Measurements from ENCODE around the gene CHD5.

Gene CHD5

DNA sequence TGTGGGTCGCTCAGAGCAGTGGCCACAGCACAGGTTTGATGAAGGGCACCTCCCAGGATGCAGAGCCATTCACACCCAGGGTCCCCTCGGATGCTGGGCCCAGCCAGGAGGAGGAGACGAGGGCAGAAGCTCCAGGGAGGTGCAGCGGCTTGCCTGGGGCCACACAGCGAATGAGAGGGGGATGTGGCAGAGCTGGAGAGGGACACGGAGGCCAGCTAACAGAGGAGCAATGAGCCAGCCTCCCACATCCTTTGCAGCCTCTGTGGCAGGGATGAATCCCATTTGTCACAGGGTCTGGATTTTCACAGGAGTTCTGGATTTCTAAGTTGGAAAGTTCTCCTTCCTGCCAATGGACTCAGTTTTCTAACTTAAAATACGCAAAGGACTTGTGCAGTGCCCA is 35.9 kb downstream of the CHD5 start (continued):
- TF ChIP-seq ESRRG (CRISPR knock-in tag; IDR thresholded peaks at IDR 0.05) (no peak), ZNF8 (CRISPR knock-in tag; IDR thresholded peaks at IDR 0.05) (no peak), RARB (CRISPR knock-in tag; IDR thresholded peaks at IDR 0.05) (no peak), ZC3H10 (CRISPR knock-in tag; IDR thresholded peaks at IDR 0.05) (no peak)

DNA sequence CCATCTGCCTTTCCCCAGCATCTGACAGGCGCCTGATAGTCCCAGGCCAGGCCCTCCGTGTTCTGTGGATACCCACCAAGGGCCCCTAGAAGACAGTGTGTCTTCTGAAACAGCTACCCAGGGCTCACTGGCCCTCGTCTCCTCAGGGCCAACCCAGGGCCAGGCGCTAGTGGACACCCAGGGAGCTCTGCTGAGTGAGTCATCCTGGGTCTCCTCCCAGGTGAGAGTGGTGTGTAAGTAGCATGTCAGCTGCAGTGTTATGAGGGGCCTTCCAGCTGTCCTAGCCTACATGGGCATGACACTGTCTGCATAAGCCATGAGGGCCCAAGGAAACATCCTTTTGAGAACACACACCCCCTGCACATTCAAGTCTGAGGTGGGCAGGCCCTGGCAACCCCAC is 36.7 kb downstream of the CHD5 start:
- ATAC-seq, result no peak
- no peak for TF ChIP-seq RARB (CRISPR knock-in tag; IDR thresholded peaks at IDR 0.05)
- no peak for TF ChIP-seq TCF4 (CRISPR knock-in tag; IDR thresholded peaks at IDR 0.05; ENCODE audit: borderline replicate concordance)
- no peak for TF ChIP-seq BACH2 (CRISPR knock-in tag; IDR thresholded peaks at IDR 0.05; ENCODE audit: borderline replicate concordance)
- TF ChIP-seq, protein P1, sequence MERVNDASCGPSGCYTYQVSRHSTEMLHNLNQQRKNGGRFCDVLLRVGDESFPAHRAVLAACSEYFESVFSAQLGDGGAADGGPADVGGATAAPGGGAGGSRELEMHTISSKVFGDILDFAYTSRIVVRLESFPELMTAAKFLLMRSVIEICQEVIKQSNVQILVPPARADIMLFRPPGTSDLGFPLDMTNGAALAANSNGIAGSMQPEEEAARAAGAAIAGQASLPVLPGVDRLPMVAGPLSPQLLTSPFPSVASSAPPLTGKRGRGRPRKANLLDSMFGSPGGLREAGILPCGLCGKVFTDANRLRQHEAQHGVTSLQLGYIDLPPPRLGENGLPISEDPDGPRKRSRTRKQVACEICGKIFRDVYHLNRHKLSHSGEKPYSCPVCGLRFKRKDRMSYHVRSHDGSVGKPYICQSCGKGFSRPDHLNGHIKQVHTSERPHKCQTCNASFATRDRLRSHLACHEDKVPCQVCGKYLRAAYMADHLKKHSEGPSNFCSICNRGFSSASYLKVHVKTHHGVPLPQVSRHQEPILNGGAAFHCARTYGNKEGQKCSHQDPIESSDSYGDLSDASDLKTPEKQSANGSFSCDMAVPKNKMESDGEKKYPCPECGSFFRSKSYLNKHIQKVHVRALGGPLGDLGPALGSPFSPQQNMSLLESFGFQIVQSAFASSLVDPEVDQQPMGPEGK (CRISPR knock-in tag; IDR thresholded peaks at IDR 0.05; ENCODE audit: borderline replicate concordance), result no peak
- no peak for TF ChIP-seq ZNF565 (CRISPR knock-in tag; conservative IDR thresholded peaks at IDR 0.05; ENCODE audit: low read depth)
- TF ChIP-seq SNAI2 (CRISPR knock-in tag; IDR thresholded peaks at IDR 0.05), result no peak

DNA sequence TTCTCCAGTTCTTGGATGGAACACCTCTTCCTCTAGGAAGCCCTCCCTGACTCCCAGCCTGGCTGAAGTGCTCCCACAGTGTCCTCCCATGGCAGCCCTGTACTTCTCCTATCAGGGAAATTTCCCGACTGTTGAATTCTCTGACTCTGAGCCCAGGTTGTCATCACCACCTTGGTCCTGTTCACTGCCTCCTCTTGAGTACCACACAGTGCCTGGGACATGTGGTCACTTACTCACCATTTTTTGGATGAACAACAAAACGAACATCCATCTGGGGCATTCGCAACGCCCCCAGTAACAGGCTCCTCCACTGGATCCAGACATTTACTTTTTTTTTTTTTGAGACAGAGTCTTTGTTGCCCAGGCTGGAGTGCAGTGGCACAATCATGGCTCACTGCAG is 37.4 kb downstream of the CHD5 start:
- TF ChIP-seq, protein P2, sequence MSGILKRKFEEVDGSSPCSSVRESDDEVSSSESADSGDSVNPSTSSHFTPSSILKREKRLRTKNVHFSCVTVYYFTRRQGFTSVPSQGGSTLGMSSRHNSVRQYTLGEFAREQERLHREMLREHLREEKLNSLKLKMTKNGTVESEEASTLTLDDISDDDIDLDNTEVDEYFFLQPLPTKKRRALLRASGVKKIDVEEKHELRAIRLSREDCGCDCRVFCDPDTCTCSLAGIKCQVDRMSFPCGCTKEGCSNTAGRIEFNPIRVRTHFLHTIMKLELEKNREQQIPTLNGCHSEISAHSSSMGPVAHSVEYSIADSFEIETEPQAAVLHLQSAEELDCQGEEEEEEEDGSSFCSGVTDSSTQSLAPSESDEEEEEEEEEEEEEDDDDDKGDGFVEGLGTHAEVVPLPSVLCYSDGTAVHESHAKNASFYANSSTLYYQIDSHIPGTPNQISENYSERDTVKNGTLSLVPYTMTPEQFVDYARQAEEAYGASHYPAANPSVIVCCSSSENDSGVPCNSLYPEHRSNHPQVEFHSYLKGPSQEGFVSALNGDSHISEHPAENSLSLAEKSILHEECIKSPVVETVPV (CRISPR knock-in tag; IDR thresholded peaks at IDR 0.05), result no peak
- TF ChIP-seq ZC3H10 (CRISPR knock-in tag; IDR thresholded peaks at IDR 0.05), result no peak
- no peak for TF ChIP-seq CSDC2 (CRISPR knock-in tag; IDR thresholded peaks at IDR 0.05)
- no peak for TF ChIP-seq ESRRG (CRISPR knock-in tag; IDR thresholded peaks at IDR 0.05)
- TF ChIP-seq ARNTL (CRISPR knock-in tag; IDR thresholded peaks at IDR 0.05; ENCODE audit: borderline replicate concordance, low read depth), result no peak
- TF ChIP-seq ZNF8 (CRISPR knock-in tag; IDR thresholded peaks at IDR 0.05), result no peak
- TF ChIP-seq ZNF565 (CRISPR knock-in tag; conservative IDR thresholded peaks at IDR 0.05; ENCODE audit: low read depth), result no peak
- TF ChIP-seq ZNF70 (CRISPR knock-in tag; IDR thresholded peaks at IDR 0.05), result no peak
- no peak for TF ChIP-seq TCF4 (CRISPR knock-in tag; IDR thresholded peaks at IDR 0.05; ENCODE audit: borderline replicate concordance)
- TF ChIP-seq, protein P3, sequence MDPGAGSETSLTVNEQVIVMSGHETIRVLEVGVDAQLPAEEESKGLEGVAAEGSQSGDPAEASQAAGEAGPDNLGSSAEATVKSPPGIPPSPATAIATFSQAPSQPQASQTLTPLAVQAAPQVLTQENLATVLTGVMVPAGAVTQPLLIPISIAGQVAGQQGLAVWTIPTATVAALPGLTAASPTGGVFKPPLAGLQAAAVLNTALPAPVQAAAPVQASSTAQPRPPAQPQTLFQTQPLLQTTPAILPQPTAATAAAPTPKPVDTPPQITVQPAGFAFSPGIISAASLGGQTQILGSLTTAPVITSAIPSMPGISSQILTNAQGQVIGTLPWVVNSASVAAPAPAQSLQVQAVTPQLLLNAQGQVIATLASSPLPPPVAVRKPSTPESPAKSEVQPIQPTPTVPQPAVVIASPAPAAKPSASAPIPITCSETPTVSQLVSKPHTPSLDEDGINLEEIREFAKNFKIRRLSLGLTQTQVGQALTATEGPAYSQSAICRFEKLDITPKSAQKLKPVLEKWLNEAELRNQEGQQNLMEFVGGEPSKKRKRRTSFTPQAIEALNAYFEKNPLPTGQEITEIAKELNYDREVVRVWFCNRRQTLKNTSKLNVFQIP (CRISPR knock-in tag; IDR thresholded peaks at IDR 0.05; ENCODE audit: borderline replicate concordance, low read depth), result no peak
- TF ChIP-seq, protein P4, sequence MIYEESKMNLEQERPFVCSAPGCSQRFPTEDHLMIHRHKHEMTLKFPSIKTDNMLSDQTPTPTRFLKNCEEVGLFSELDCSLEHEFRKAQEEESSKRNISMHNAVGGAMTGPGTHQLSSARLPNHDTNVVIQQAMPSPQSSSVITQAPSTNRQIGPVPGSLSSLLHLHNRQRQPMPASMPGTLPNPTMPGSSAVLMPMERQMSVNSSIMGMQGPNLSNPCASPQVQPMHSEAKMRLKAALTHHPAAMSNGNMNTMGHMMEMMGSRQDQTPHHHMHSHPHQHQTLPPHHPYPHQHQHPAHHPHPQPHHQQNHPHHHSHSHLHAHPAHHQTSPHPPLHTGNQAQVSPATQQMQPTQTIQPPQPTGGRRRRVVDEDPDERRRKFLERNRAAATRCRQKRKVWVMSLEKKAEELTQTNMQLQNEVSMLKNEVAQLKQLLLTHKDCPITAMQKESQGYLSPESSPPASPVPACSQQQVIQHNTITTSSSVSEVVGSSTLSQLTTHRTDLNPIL (CRISPR knock-in tag; IDR thresholded peaks at IDR 0.05; ENCODE audit: low read depth), result no peak
- no peak for TF ChIP-seq ISL1 (CRISPR knock-in tag; IDR thresholded peaks at IDR 0.05)
- ATAC-seq, result no peak

DNA sequence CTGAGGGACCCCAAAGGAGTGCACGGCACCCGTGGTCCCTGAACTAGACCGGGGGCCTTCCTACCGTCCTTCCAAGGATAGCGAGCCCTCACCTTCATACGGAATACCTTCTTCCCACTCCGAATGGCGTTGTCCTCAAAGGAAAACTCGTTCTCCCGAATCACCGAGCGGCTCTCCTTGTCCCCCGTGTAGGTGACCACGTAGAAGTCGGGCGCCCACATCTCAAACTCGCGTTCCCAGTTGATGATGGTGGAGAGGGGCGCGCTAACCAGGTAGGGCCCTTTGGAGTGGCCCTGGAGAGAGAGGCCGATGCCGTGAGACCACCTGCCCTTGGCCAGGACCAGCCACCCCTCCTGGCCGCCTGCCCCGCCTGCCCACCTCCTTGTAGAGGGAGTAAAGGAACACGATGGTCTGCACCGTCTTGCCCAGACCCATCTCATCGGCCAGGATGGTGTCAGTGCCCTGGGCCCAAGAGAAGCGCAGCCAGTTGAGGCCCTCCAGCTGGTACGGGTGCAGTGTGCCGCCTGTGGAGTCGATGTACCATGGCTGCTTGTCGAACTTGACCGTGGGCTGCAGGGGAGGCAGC is 38.0 kb downstream of the CHD5 start:
- no peak for ATAC-seq
- TF ChIP-seq ZNF565 (CRISPR knock-in tag; conservative IDR thresholded peaks at IDR 0.05; ENCODE audit: low read depth), result no peak
- TF ChIP-seq CSDC2 (CRISPR knock-in tag; IDR thresholded peaks at IDR 0.05), result no peak
- no peak for TF ChIP-seq ZC3H10 (CRISPR knock-in tag; IDR thresholded peaks at IDR 0.05)
- no peak for TF ChIP-seq GLIS3 (CRISPR knock-in tag; IDR thresholded peaks at IDR 0.05)
- TF ChIP-seq, protein P3 (CRISPR knock-in tag; IDR thresholded peaks at IDR 0.05; ENCODE audit: borderline replicate concordance, low read depth), result no peak
- no peak for TF ChIP-seq BACH2 (CRISPR knock-in tag; IDR thresholded peaks at IDR 0.05; ENCODE audit: borderline replicate concordance)
- TF ChIP-seq OSR1 (CRISPR knock-in tag; IDR thresholded peaks at IDR 0.05), result no peak
- no peak for TF ChIP-seq ZNF8 (CRISPR knock-in tag; IDR thresholded peaks at IDR 0.05)
- no peak for TF ChIP-seq ZFP30 (CRISPR knock-in tag; IDR thresholded peaks at IDR 0.05)
- TF ChIP-seq, protein P1 (CRISPR knock-in tag; IDR thresholded peaks at IDR 0.05; ENCODE audit: borderline replicate concordance), result no peak
- no peak for TF ChIP-seq TOX (CRISPR knock-in tag; IDR thresholded peaks at IDR 0.05; ENCODE audit: borderline replicate concordance)
- TF ChIP-seq PPARA (CRISPR knock-in tag; IDR thresholded peaks at IDR 0.05; ENCODE audit: borderline replicate concordance), result no peak
- TF ChIP-seq, protein P4 (CRISPR knock-in tag; IDR thresholded peaks at IDR 0.05; ENCODE audit: low read depth), result no peak
- no peak for TF ChIP-seq ZFP3 (CRISPR knock-in tag; IDR thresholded peaks at IDR 0.05)
- TF ChIP-seq, protein P2 (CRISPR knock-in tag; IDR thresholded peaks at IDR 0.05), result no peak

Data from SK-N-SH treated with all-trans-retinoic acid at 6 μM for 48 hours (cell line).